K562 (cell line): ENCODE measurements around the gene MRPS30. TPM values are rescaled to one million over a fixed set of nuclear protein-coding genes. Genes with fewer than 3 reads are reported as not detected.

Experiments
- ATF1 ChIP-seq, 2 experiments: fragments of 450-650 bp in 1 of 2; IDR thresholded peaks; 2 replicates each; pipeline ENCODE4 v1.6.1; 2016; ENCODE audit warnings: missing compliant biosample characterization in 1 of 2, missing genetic modification characterization in 1 of 2
- BCLAF1 ChIP-seq, 2 experiments: fragments of 450-650 bp in 1 of 2; IDR thresholded peaks; 2 replicates each; pipeline ENCODE4 v1.6.1; 2011 to 2017; ENCODE audit warnings: low read depth in 2 of 2, antibody characterized with exemption in 1 of 2, borderline replicate concordance in 1 of 2, low read length in 1 of 2, mild to moderate bottlenecking in 1 of 2, mixed read lengths in 1 of 2; ENCODE audit not compliant: control insufficient read depth in 1 of 2
- DNMT1 ChIP-seq: fragments of 450-650 bp; IDR thresholded peaks from 2 replicates; pipeline ENCODE4 v1.6.1; 2016; ENCODE audit warnings: antibody characterized with exemption, mild to moderate bottlenecking
- DPF2 ChIP-seq: fragments of 450-650 bp; IDR thresholded peaks from 2 replicates; pipeline ENCODE4 v1.6.1; 2016
- EZH2 ChIP-seq: IDR thresholded peaks from 2 replicates; pipeline ENCODE4 v1.6.1; 2012; ENCODE audit warnings: low read depth, mild to moderate bottlenecking, inconsistent platforms, low read length, borderline replicate concordance
- HIVEP1 ChIP-seq: fragments of 250-450 bp; sonication (Bioruptor Pico); IDR thresholded peaks from 2 replicates; pipeline ENCODE4 v1.4.0; 2020; ENCODE audit warnings: mild to moderate bottlenecking
- JUNB ChIP-seq: fragments of 450-650 bp; formaldehyde crosslinking; conservative IDR thresholded peaks from 2 replicates; pipeline ENCODE4 v1.4.0; 2020; ENCODE audit warnings: mild to moderate bottlenecking
- KAT8 ChIP-seq: fragments of 450-650 bp; IDR thresholded peaks from 2 replicates; pipeline ENCODE4 v1.6.1; 2016; ENCODE audit warnings: low read depth, mild to moderate bottlenecking
- MAX ChIP-seq: sonication (generic); formaldehyde crosslinking; IDR thresholded peaks from 2 replicates; pipeline ENCODE4 v1.9.0; 2022; ENCODE audit warnings: mild to moderate bottlenecking, missing genetic modification reagents
- NFIC ChIP-seq: fragments of 450-650 bp; IDR thresholded peaks from 2 replicates; pipeline ENCODE4 v1.6.1; 2017; ENCODE audit warnings: mild to moderate bottlenecking, inconsistent platforms
- NR1H2 ChIP-seq: sonication (generic); formaldehyde crosslinking; IDR thresholded peaks from 2 replicates; pipeline ENCODE4 v1.4.0; 2020; ENCODE audit warnings: mild to moderate bottlenecking, missing genetic modification reagents
- PHB2 ChIP-seq: fragments of 450-650 bp; IDR thresholded peaks from 2 replicates; pipeline ENCODE4 v1.6.1; 2017; ENCODE audit warnings: low read depth
- SNIP1 ChIP-seq: fragments of 450-650 bp; IDR thresholded peaks from 2 replicates; pipeline ENCODE4 v1.7.1; 2017; ENCODE audit warnings: low read depth, mild to moderate bottlenecking
- STAG1 ChIP-seq: sonication (generic); formaldehyde crosslinking; IDR thresholded peaks from 2 replicates; pipeline ENCODE4 v1.5.0; 2020; ENCODE audit warnings: missing genetic modification reagents, borderline replicate concordance
- USF1 ChIP-seq: sonication (generic); formaldehyde crosslinking; IDR thresholded peaks from 2 replicates; pipeline ENCODE4 v1.9.0; 2022; ENCODE audit warnings: mild to moderate bottlenecking, missing genetic modification reagents
- ZBTB1 ChIP-seq: sonication (generic); formaldehyde crosslinking; IDR thresholded peaks from 2 replicates; pipeline ENCODE4 v1.8.1; 2023; ENCODE audit warnings: missing genetic modification reagents, low read depth, mild to moderate bottlenecking, borderline replicate concordance
- ZBTB26 ChIP-seq: fragments of 450-650 bp; formaldehyde crosslinking; IDR thresholded peaks from 2 replicates; pipeline ENCODE4 v1.4.0; 2022; ENCODE audit warnings: missing genetic modification characterization
- ZC3H11A ChIP-seq: IDR thresholded peaks from 2 replicates; pipeline ENCODE4 v1.6.1; 2012; ENCODE audit warnings: low read depth, low read length, improper control_type of control experiment
- ZNF551 ChIP-seq: fragments of 250-450 bp; sonication (Bioruptor Pico); IDR thresholded peaks from 2 replicates; pipeline ENCODE4 v1.5.0; 2021; ENCODE audit warnings: mild to moderate bottlenecking, moderate library complexity
- polyA plus RNA-seq, 8 experiments: library from polyadenylated mRNA; depleted of rRNA in 4 of 8; stranded (reverse) in 5 of 8; unstranded in 3 of 8; fragments of >200 nt; fragmentation: Nextera tagmentation in 2 of 8; fragmentation: Illumina TruSeq in 1 of 8; extraction: Ambion mirVana in 2 of 8; extraction: Trizol in 1 of 8; gene quantifications; 2 replicates each; pipeline versions ENCODE4 v1.2.1 to v1.2.3, GENCODE V29; 2011 to 2014; ENCODE audit warnings: inconsistent platforms in 1 of 8, missing spikeins in 1 of 8
- total RNA-seq, 7 experiments: library from RNA; depleted of rRNA in 6 of 7; stranded (reverse); fragments of >200 nt in 6 of 7; fragmentation: Illumina TruSeq in 2 of 7; extraction: Trizol in 2 of 7; gene quantifications; 2 replicates each; pipeline versions ENCODE4 v1.2.1 to v1.2.3, GENCODE V29; 2011 to 2021; ENCODE audit warnings: low replicate concordance in 1 of 7
- TF ChIP-seq, protein P1 (sequence below), 2 experiments: IDR thresholded peaks; 2 replicates each; pipeline ENCODE4 v1.6.1; 2012; ENCODE audit warnings: improper control_type of control experiment in 2 of 2, low read depth in 2 of 2, low read length in 2 of 2, borderline replicate concordance in 1 of 2

Gene MRPS30
- total and polyA plus RNA-seq, 9 of the 15 experiments (the other 6 are each of a cell fraction or from before 2014, with no cell fraction given), result 24.3 to 145 (median 114) TPM

DNA sequence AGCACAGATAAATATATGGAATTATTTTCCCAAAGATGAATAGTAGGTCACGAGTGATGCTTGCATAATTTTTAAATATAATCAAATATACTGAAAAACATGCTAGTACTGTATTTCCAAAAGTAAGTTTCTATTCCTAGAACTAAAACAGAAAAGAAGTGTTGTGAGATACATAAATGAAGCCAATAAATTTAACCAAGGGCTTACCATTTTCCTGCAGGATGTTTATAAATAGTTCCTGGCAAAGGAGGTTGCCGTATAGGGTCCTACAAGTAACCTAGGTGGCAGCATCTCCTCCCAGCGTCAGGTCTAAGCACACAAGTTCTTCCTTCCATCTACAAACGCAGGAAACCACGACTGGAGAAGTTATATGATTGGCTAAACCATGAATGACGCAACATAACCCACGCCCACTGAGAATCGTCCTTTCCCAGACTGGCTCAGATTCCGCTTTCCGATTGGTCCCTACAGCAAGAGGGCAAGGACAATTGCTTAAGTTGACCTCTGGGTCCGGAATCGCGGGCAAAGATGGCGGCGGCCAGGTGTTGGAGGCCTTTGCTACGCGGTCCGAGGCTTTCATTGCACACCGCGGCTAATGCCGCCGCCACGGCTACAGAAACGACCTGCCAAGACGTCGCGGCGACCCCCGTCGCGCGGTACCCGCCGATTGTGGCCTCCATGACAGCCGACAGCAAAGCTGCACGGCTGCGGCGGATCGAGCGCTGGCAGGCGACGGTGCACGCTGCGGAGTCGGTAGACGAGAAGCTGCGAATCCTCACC is at the start of gene MRPS30 (continued):
- TF ChIP-seq, protein P1, sequence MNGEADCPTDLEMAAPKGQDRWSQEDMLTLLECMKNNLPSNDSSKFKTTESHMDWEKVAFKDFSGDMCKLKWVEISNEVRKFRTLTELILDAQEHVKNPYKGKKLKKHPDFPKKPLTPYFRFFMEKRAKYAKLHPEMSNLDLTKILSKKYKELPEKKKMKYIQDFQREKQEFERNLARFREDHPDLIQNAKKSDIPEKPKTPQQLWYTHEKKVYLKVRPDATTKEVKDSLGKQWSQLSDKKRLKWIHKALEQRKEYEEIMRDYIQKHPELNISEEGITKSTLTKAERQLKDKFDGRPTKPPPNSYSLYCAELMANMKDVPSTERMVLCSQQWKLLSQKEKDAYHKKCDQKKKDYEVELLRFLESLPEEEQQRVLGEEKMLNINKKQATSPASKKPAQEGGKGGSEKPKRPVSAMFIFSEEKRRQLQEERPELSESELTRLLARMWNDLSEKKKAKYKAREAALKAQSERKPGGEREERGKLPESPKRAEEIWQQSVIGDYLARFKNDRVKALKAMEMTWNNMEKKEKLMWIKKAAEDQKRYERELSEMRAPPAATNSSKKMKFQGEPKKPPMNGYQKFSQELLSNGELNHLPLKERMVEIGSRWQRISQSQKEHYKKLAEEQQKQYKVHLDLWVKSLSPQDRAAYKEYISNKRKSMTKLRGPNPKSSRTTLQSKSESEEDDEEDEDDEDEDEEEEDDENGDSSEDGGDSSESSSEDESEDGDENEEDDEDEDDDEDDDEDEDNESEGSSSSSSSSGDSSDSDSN (IDR thresholded peaks at IDR 0.05; ENCODE audit: borderline replicate concordance in 1 of 2, low read depth in 2 of 2, low read length in 2 of 2), result no peak
- TF ChIP-seq EZH2, result no peak
- no peak for TF ChIP-seq NFIC
- no peak for TF ChIP-seq BCLAF1 (IDR thresholded peaks at IDR 0.05; ENCODE audit: borderline replicate concordance in 1 of 2, control insufficient read depth in 1 of 2, low read depth in 2 of 2, low read length in 1 of 2)
- no peak for TF ChIP-seq ZNF551 (CRISPR knock-in tag)
- TF ChIP-seq USF1 (CRISPR knock-in tag), result no peak
- TF ChIP-seq DPF2, result no peak
- TF ChIP-seq PHB2, result no peak
- no peak for TF ChIP-seq NR1H2
- no peak for TF ChIP-seq SNIP1
- TF ChIP-seq MAX (CRISPR knock-in tag), result peak; percentile 32; the same call in 1 of the 2 replicates
- TF ChIP-seq KAT8, result no peak
- no peak for TF ChIP-seq ZBTB26 (CRISPR knock-in tag)
- TF ChIP-seq HIVEP1 (CRISPR knock-in tag), result no peak
- TF ChIP-seq ZBTB1, result no peak
- TF ChIP-seq JUNB (CRISPR knock-in tag), result peak; percentile 58; the same call in 1 of the 2 replicates
- TF ChIP-seq ZC3H11A, result no peak
- TF ChIP-seq DNMT1, result no peak
- TF ChIP-seq ATF1 (CRISPR knock-in tag; IDR thresholded peaks at IDR 0.05), result 0 out of 2 replicates have a peak, but pooled peaks have one; percentile 23
- TF ChIP-seq ATF1 (tag; IDR thresholded peaks at IDR 0.05), result peak; percentile 96
- peak; percentile 38; the same call in 1 of the 2 replicates for TF ChIP-seq STAG1 (CRISPR knock-in tag)
